Muscle of leg (tissue), 11 donors: ENCODE data around the gene FOXA2. TPM values are rescaled to one million over a fixed set of nuclear protein-coding genes. Genes with fewer than 3 reads are reported as not detected.
"Not testable (repeated sequence)": the region's sequence is repeated elsewhere in the genome, so short reads cannot be mapped to it uniquely, and the experiment has no call there.

Source experiments
- DNase-seq: peaks from one replicate; pipeline ENCODE4 v3.0.0; 2013
- H3K27ac ChIP-seq: one replicate; pipeline ENCODE4 v1.5.1; 2013; ENCODE audit warnings: mild to moderate bottlenecking, low read length, control low read depth
- H3K27me3 ChIP-seq: one replicate; pipeline ENCODE4 v1.6.1; 2013; ENCODE audit warnings: low read length; ENCODE audit not compliant: control insufficient read depth, insufficient read depth
- H3K36me3 ChIP-seq: one replicate; pipeline ENCODE4 v1.6.1; 2013; ENCODE audit warnings: low read length; ENCODE audit not compliant: control insufficient read depth, insufficient read depth
- H3K4me1 ChIP-seq: one replicate; pipeline ENCODE4 v1.6.1; 2013; ENCODE audit warnings: low read length; ENCODE audit not compliant: control insufficient read depth, insufficient read depth
- H3K4me3 ChIP-seq: one replicate; pipeline ENCODE4 v1.5.1; 2013; ENCODE audit warnings: low read length, control low read depth
- H3K9me3 ChIP-seq: replicated peaks from 2 replicates; pipeline ENCODE4 v1.6.1; 2013; ENCODE audit warnings: low read depth, low read length; ENCODE audit not compliant: control insufficient read depth
- WGBS: methylation state at CpG from one replicate; pipeline ENCODE4 v1.1.5; 2013; ENCODE audit warnings: missing lambda C conversion rate; ENCODE audit not compliant: insufficient coverage; 5-methylcytosine and 5-hydroxymethylcytosine counted together
- polyA plus RNA-seq, 8 donors: library from polyadenylated mRNA; unstranded; fragments of 120-200 nt; gene quantifications; one replicate each; pipeline versions ENCODE4 v1.2.1 to v1.2.3, GENCODE V29; 2013; ENCODE audit warnings: inconsistent platforms in 1 of 8, low replicate concordance in 1 of 8; ENCODE audit not compliant: insufficient read length in 8 of 8, insufficient read depth in 1 of 8
- total RNA-seq: library from RNA; stranded (reverse); fragments of 120-200 nt; gene quantifications from one replicate; pipeline ENCODE4 v1.2.4, GENCODE V29; 2013

The FOXA2 gene
- total and polyA plus RNA-seq, 9 donors, result 0.05 to 0.91 (median 0.11) TPM; not detected in 5

- no peak for DNase-seq
- H3K27me3 ChIP-seq, result peaks cover 11% of the 10 kb centered on the region
- no peak overlapping the region for H3K4me3 ChIP-seq
- H3K27ac ChIP-seq, result no peak overlapping the region
- H3K36me3 ChIP-seq, result no peaks in the 10 kb centered on the region
- no peaks in the 10 kb centered on the region for H3K9me3 ChIP-seq
- no peaks in the 10 kb centered on the region for H3K4me1 ChIP-seq
- WGBS, result 96% methylated on average over 6 of the region's 6 CpGs
Measured at GRCh38 chr20:22615425-22615824, 31.1 kb upstream of the FOXA2 start.

- Histone ChIP-seq H3K27ac (no peak overlapping the region), H3K4me3 (no peak overlapping the region), H3K9me3 (no peaks in the 10 kb centered on the region), H3K27me3 (peaks cover 9% of the 10 kb centered on the region), H3K4me1 (no peaks in the 10 kb centered on the region), H3K36me3 (no peaks in the 10 kb centered on the region)
- DNase-seq, result no peak
Measured at GRCh38 chr20:22611636-22612035, 27.3 kb upstream of the FOXA2 start.

GRCh38 chr20:22607695-22608094, 23.3 kb upstream of the FOXA2 start:
- H3K9me3 ChIP-seq, result no peaks in the 10 kb centered on the region
- peaks cover 17% of the 10 kb centered on the region for H3K27me3 ChIP-seq
- H3K4me3 ChIP-seq, result no peak overlapping the region
- H3K36me3 ChIP-seq, result no peaks in the 10 kb centered on the region
- H3K4me1 ChIP-seq, result no peaks in the 10 kb centered on the region
- WGBS, result no CpG with 5 or more reads among the region's 2 CpGs
- DNase-seq, result no peak
- no peak overlapping the region for H3K27ac ChIP-seq

GRCh38 chr20:22604815-22605214, 20.4 kb upstream of the FOXA2 start:
- Histone ChIP-seq H3K4me3 (no peak overlapping the region), H3K36me3 (no peaks in the 10 kb centered on the region), H3K27me3 (peaks cover 22% of the 10 kb centered on the region), H3K4me1 (no peaks in the 10 kb centered on the region), H3K9me3 (no peaks in the 10 kb centered on the region), H3K27ac (no peak overlapping the region)
- DNase-seq, result no peak

- no peaks in the 10 kb centered on the region for H3K9me3 ChIP-seq
- no peak for DNase-seq
- H3K36me3 ChIP-seq, result no peaks in the 10 kb centered on the region
- peaks cover 25% of the 10 kb centered on the region for H3K27me3 ChIP-seq
- no peak overlapping the region for H3K4me3 ChIP-seq
- 0% methylated on average over 1 of the region's 2 CpGs for WGBS
- no peaks in the 10 kb centered on the region for H3K4me1 ChIP-seq
- H3K27ac ChIP-seq, result no peak overlapping the region
Measured at GRCh38 chr20:22601361-22602141, 17.2 kb upstream of the FOXA2 start.

GRCh38 chr20:22599258-22599657, 14.9 kb upstream of the FOXA2 start:
- not testable (repeated sequence) for H3K4me1 ChIP-seq, DNase-seq, H3K27ac ChIP-seq, H3K36me3 ChIP-seq, H3K9me3 ChIP-seq, H3K4me3 ChIP-seq
- peaks cover 27% of the 10 kb centered on the region for H3K27me3 ChIP-seq
- 80% methylated on average over 1 of the region's 2 CpGs for WGBS

GRCh38 chr20:22597303-22597702, 12.9 kb upstream of the FOXA2 start:
- peaks cover 24% of the 10 kb centered on the region for H3K27me3 ChIP-seq
- H3K9me3 ChIP-seq, result no peaks in the 10 kb centered on the region
- H3K27ac ChIP-seq, result no peak overlapping the region
- no peaks in the 10 kb centered on the region for H3K4me1 ChIP-seq
- DNase-seq, result no peak
- no peaks in the 10 kb centered on the region for H3K36me3 ChIP-seq
- WGBS, result no CpG with 5 or more reads among the region's 1 CpG
- no peak overlapping the region for H3K4me3 ChIP-seq

- H3K27me3 ChIP-seq, result peaks cover 58% of the 10 kb centered on the region
- no CpG with 5 or more reads among the region's 1 CpG for WGBS
- no peak overlapping the region for H3K4me3 ChIP-seq
- H3K27ac ChIP-seq, result no peak overlapping the region
- no peaks in the 10 kb centered on the region for H3K36me3 ChIP-seq
- H3K4me1 ChIP-seq, result peaks cover 7% of the 10 kb centered on the region
- no peaks in the 10 kb centered on the region for H3K9me3 ChIP-seq
- DNase-seq, result no peak
Measured at GRCh38 chr20:22590662-22591061, 6.3 kb upstream of the FOXA2 start.

GRCh38 chr20:22586645-22587310, 2.4 kb upstream of the FOXA2 start:
- H3K4me1 ChIP-seq, result peaks cover 15% of the 10 kb centered on the region
- 1% methylated on average over 31 of the region's 47 CpGs for WGBS
- H3K4me3 ChIP-seq, result no peak overlapping the region
- no peaks in the 10 kb centered on the region for H3K36me3 ChIP-seq
- no peaks in the 10 kb centered on the region for H3K9me3 ChIP-seq
- DNase-seq, result no peak
- no peak overlapping the region for H3K27ac ChIP-seq
- peaks cover 88% of the 10 kb centered on the region for H3K27me3 ChIP-seq

GRCh38 chr20:22585786-22586493, 1.6 kb upstream of the FOXA2 start:
- no peaks in the 10 kb centered on the region for H3K36me3 ChIP-seq
- H3K4me3 ChIP-seq, result no peak overlapping the region
- H3K9me3 ChIP-seq, result no peaks in the 10 kb centered on the region
- H3K27me3 ChIP-seq, result peaks cover 89% of the 10 kb centered on the region
- H3K4me1 ChIP-seq, result peaks cover 15% of the 10 kb centered on the region
- H3K27ac ChIP-seq, result no peak overlapping the region
- 6% methylated on average over 21 of the region's 29 CpGs for WGBS
- DNase-seq, result no peak
